Nephron (organoid): ENCODE results near the gene SRC.

Experiments used
- H3K27ac Mint-ChIP-seq, 3 experiments: 2 replicates each; pipeline ENCODE4 v1.8.0; 2020; ENCODE audit warnings: mixed read lengths in 3 of 3, mild to moderate bottlenecking in 2 of 3, moderate library complexity in 1 of 3
- H3K27me3 Mint-ChIP-seq: 2 replicates; pipeline ENCODE4 v1.8.0; 2021; ENCODE audit warnings: low read depth, mild to moderate bottlenecking, moderate library complexity, mixed read lengths
- H3K36me3 Mint-ChIP-seq: 2 replicates; pipeline ENCODE4 v1.8.0; 2020; ENCODE audit warnings: low read depth, mixed read lengths
- H3K4me1 Mint-ChIP-seq: 2 replicates; pipeline ENCODE4 v1.8.0; 2020; ENCODE audit warnings: mixed read lengths
- H3K4me3 Mint-ChIP-seq, 3 experiments: 2 replicates each; pipeline ENCODE4 v1.8.0; 2020; ENCODE audit warnings: mild to moderate bottlenecking in 3 of 3, mixed read lengths in 3 of 3, moderate library complexity in 2 of 3
- H3K9me3 Mint-ChIP-seq: 2 replicates; pipeline ENCODE4 v1.8.0; 2020; ENCODE audit warnings: mixed read lengths
- TF ChIP-seq, protein P1 (sequence below), 3 experiments: fragments of 200-600 bp; sonication (generic); IDR thresholded peaks; one replicate each; pipeline ENCODE4 v1.5.0; 2021; ENCODE audit warnings: antibody characterized with exemption in 3 of 3; ENCODE audit not compliant: unreplicated experiment in 3 of 3

Gene SRC

DNA sequence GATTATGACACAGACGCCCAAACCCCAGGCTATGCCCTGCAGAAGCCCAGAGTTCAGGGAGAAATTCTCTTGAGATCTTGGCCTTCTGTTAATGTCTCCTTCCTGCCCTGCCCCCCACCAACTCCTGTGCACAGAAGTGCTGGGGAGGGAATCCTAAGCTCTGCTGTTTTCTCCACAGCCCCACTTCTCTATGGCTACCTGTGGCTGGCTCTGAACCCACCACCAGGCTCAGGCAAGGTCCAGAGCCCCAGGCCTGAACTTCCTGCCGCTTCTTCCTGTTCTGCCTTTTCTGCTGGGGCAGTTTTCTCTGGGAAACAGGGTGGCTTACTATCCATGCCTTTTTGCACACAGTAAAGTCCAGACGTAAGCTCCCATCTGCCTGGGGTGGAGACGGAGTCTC lies 97.7 kb downstream of the SRC start:
- Mint-ChIP-seq H3K36me3 (no peaks in the 10 kb centered on the region), H3K27me3 (peaks cover 10% of the 10 kb centered on the region), H3K4me3 (no peak overlapping the region), H3K9me3 (no peaks in the 10 kb centered on the region), H3K4me1 (peaks cover 5% of the 10 kb centered on the region), H3K27ac (no peak overlapping the region)
- TF ChIP-seq, protein P1, sequence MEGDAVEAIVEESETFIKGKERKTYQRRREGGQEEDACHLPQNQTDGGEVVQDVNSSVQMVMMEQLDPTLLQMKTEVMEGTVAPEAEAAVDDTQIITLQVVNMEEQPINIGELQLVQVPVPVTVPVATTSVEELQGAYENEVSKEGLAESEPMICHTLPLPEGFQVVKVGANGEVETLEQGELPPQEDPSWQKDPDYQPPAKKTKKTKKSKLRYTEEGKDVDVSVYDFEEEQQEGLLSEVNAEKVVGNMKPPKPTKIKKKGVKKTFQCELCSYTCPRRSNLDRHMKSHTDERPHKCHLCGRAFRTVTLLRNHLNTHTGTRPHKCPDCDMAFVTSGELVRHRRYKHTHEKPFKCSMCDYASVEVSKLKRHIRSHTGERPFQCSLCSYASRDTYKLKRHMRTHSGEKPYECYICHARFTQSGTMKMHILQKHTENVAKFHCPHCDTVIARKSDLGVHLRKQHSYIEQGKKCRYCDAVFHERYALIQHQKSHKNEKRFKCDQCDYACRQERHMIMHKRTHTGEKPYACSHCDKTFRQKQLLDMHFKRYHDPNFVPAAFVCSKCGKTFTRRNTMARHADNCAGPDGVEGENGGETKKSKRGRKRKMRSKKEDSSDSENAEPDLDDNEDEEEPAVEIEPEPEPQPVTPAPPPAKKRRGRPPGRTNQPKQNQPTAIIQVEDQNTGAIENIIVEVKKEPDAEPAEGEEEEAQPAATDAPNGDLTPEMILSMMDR (IDR thresholded peaks at IDR 0.05; ENCODE audit: unreplicated experiment in 3 of 3) = no peak

DNA sequence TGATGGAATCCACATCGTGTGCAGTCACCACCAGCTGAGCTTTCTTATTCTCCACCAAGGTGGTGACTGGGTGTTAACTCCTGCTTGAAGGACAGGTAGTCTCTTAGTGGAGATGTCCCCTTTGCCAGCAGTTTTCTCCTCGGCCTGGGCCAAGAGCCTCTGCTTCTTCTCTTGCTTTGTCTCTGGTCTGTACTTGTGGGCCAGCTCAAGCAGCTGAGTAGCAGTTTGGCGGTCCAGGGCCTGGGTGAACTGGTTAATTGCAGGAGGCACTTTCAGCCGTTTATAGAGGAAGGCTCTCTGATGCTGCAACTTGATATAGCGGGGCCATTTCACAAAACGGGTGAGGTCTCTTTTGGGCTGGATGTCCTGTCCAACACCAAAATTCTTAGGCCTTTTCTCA lies 99.1 kb downstream of the SRC start:
- Mint-ChIP-seq H3K27me3 (peaks cover 4% of the 10 kb centered on the region), H3K9me3 (no peaks in the 10 kb centered on the region), H3K4me3 (no peak overlapping the region), H3K27ac (no peak overlapping the region), H3K4me1 (no peaks in the 10 kb centered on the region), H3K36me3 (no peaks in the 10 kb centered on the region)
- TF ChIP-seq, protein P1 (IDR thresholded peaks at IDR 0.05; ENCODE audit: unreplicated experiment in 3 of 3) = no peak

DNA sequence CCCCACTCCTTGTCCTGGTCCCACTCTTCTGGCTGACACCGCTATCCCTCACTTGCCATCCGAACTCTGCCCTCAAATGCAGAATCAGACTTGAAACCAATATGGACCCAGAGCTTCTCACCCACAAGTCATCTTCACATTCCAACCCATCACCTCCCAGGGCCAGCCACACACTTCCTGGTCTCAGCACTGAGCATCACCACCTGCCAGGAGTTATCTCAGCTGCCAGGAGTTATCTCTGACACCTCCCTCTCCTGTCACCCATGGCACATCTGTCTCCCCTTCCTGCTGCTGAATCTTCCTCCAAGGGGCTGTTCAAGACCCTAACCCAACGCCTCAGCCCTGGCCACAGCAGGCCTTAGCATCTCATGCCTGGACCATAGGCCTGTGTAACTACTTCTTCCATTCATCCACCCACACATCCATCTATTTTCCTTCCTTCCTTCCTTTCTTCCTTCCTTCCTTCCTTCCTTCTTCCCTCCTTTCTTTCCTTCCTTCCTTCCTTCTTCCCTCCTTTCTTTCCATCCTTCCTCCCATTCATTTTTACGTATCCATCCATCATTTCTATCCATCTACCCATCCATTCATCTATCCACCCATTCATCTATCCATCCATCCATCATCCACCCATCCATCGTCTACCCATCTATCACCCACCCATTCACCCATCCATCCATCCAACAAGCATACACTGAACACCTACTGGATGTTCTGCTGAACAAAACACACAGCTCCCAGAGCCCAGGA lies 100.5 kb downstream of the SRC start:
- no peaks in the 10 kb centered on the region for H3K4me1 Mint-ChIP-seq
- no peaks in the 10 kb centered on the region for H3K9me3 Mint-ChIP-seq
- no peak overlapping the region for H3K27ac Mint-ChIP-seq
- no peak overlapping the region for H3K4me3 Mint-ChIP-seq
- TF ChIP-seq, protein P1 (IDR thresholded peaks at IDR 0.05; ENCODE audit: unreplicated experiment in 3 of 3) = no peak
- H3K36me3 Mint-ChIP-seq = no peaks in the 10 kb centered on the region
- H3K27me3 Mint-ChIP-seq = peaks cover 4% of the 10 kb centered on the region

DNA sequence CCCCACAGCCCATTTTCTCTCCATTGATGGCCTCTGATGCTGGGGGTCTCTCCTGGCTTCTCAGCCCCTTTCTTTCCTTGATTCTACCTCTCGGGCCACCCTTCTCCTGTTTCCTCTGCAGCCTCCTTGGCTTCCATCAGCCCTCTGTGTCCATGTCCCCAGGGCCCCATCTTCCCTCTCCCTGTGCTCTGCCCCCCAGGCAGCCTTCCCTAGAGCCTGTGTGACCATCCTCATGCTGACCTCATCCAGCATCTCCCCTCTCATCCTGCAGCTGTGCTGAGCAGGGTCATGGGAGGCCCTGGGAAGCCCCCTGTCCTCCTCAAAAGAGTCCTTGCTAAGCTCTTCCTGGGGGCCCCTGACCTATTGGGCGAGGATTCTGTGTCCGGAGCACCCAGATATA lies 101.7 kb downstream of the SRC start:
- no peak overlapping the region for H3K27ac Mint-ChIP-seq
- H3K36me3 Mint-ChIP-seq = no peaks in the 10 kb centered on the region
- H3K4me1 Mint-ChIP-seq = no peaks in the 10 kb centered on the region
- TF ChIP-seq, protein P1 (IDR thresholded peaks at IDR 0.05; ENCODE audit: unreplicated experiment in 3 of 3) = no peak
- H3K4me3 Mint-ChIP-seq = no peak overlapping the region
- H3K27me3 Mint-ChIP-seq = peaks cover 4% of the 10 kb centered on the region
- H3K9me3 Mint-ChIP-seq = no peaks in the 10 kb centered on the region

DNA sequence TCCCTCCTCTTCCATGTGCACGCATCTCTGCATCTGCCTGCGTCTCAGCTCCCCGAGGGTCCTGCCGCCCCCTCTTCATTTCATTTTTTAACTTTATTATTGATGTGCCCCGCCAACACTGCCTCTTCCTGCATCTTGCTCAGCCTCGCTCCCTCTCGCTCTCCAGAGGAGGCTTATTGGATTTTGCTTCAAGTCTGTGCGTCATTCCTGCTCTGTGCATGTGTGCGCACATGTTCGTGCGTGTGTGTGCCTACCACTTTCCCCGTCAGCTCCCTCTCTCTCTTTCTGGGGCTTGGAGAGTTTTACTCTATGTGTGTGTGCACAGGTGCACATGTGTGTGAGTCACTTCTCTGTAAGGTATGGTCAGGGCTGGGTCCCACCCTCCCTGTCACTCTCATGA lies 103.3 kb downstream of the SRC start:
- TF ChIP-seq, protein P1 (IDR thresholded peaks at IDR 0.05; ENCODE audit: unreplicated experiment in 3 of 3) = no peak
- Mint-ChIP-seq H3K4me1 (peaks cover 3% of the 10 kb centered on the region), H3K27me3 (peaks cover 9% of the 10 kb centered on the region), H3K4me3 (no peak overlapping the region), H3K36me3 (no peaks in the 10 kb centered on the region), H3K9me3 (no peaks in the 10 kb centered on the region), H3K27ac (no peak overlapping the region)

DNA sequence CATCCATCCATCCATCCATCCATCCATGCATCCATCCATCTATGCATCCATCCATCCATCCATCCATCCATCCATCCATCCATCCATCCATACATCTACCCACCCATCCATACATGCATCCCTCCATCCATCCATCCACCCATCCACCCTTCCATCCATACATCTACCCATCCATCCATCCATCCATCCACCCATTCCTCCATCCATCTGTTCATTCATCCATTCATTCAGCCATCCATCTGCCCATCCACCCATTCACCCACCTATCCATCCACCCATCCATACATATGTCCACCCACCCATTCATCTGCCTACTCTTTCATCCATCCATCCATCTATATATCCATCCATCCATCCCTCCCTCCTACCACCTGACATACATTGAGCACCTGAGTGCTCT lies 104.4 kb downstream of the SRC start:
- Mint-ChIP-seq H3K27me3 (peaks cover 10% of the 10 kb centered on the region), H3K27ac (no peak overlapping the region), H3K4me1 (peaks cover 3% of the 10 kb centered on the region), H3K4me3 (no peak overlapping the region), H3K36me3 (no peaks in the 10 kb centered on the region), H3K9me3 (peaks cover 6% of the 10 kb centered on the region)
- TF ChIP-seq, protein P1 (IDR thresholded peaks at IDR 0.05; ENCODE audit: unreplicated experiment in 3 of 3) = no peak
